ENCODE measurements around the gene SLC5A6. TPM values are rescaled to one million over a fixed set of nuclear protein-coding genes. Genes with fewer than 3 reads are reported as not detected.

The SLC5A6 gene
- polyA plus RNA-seq, 1 donor from 2014 or later, result 64.3 TPM

DNA sequence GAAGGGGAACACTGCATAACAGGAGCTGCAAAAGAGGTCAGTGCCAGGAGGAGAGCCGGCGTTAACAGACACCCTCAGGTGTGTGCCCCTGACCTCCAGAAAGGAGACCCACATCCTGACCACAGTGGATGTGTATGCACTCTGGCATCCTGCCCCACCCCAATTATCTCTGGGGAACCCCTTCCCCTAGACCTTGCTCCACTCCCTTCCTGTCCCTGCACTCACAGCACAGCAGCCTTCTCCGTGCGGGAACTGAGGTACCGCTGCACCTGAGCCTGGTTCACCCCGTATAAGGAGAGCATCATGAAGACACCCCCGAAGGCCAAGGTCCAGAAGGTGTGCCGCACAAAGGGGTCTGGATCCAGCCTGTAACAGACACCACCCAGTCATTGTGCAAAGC lies 7.5 kb downstream of the SLC5A6 start:
- H3K79me2 ChIP-seq (replicated peaks; ENCODE audit: insufficient read depth, low read length), result no peaks in the 10 kb centered on the region
- TF ChIP-seq RAD21 (conservative IDR thresholded peaks at IDR 0.05) (no peak), MXI1 (conservative IDR thresholded peaks at IDR 0.05; ENCODE audit: poor library complexity, severe bottlenecking) (no peak), POLR2AphosphoS5 (IDR thresholded peaks at IDR 0.05) (no peak)
- H3K36me3 ChIP-seq (ENCODE audit: insufficient read depth, low read length), result peaks cover 3% of the 10 kb centered on the region
- H3K4me2 ChIP-seq (ENCODE audit: low read length), result no peak overlapping the region
- no peak overlapping the region for H2AFZ ChIP-seq (ENCODE audit: low read depth, low read length)
- no peak overlapping the region for H3K27ac ChIP-seq (ENCODE audit: low read length)
- H3K9me3 ChIP-seq (ENCODE audit: low read length), result no peaks in the 10 kb centered on the region
- no peaks in the 10 kb centered on the region for H3K27me3 ChIP-seq (ENCODE audit: insufficient read depth, low read depth, low read length)
- no peaks in the 10 kb centered on the region for H4K20me1 ChIP-seq (ENCODE audit: insufficient read depth)
- no peak overlapping the region for H3K9ac ChIP-seq (ENCODE audit: low read length)
- no peaks in the 10 kb centered on the region for H3K9me2 ChIP-seq (ENCODE audit: insufficient read depth, low read length)
- H3K4me3 ChIP-seq (ENCODE audit: low read length), result no peak overlapping the region
- no peaks in the 10 kb centered on the region for H3F3A ChIP-seq (ENCODE audit: insufficient read depth, low read length, poor library complexity, severe bottlenecking)

DNA sequence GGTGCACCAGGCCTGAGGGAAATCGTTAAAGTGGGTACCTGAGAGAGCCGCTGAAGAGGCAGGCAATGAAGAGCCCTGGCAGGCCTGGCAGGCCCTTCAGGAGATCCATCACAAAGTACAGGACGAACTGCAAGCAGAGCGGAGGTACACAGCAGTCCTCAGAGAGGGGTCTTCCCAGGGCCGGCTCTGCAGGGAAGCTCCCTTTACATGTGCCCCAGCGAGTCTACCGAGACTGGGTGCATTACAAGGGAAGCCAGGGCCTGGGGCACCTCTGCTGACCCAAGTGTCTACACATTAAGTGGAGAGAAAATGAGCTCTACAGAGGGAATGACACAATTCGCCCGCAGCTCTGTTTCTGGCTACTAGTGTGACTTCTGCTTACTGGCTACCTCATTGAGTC lies 8.3 kb downstream of the SLC5A6 start:
- TF ChIP-seq, protein P1, sequence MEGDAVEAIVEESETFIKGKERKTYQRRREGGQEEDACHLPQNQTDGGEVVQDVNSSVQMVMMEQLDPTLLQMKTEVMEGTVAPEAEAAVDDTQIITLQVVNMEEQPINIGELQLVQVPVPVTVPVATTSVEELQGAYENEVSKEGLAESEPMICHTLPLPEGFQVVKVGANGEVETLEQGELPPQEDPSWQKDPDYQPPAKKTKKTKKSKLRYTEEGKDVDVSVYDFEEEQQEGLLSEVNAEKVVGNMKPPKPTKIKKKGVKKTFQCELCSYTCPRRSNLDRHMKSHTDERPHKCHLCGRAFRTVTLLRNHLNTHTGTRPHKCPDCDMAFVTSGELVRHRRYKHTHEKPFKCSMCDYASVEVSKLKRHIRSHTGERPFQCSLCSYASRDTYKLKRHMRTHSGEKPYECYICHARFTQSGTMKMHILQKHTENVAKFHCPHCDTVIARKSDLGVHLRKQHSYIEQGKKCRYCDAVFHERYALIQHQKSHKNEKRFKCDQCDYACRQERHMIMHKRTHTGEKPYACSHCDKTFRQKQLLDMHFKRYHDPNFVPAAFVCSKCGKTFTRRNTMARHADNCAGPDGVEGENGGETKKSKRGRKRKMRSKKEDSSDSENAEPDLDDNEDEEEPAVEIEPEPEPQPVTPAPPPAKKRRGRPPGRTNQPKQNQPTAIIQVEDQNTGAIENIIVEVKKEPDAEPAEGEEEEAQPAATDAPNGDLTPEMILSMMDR (IDR thresholded peaks at IDR 0.05; ENCODE audit: poor library complexity, severe bottlenecking), result no peak
- no peak for TF ChIP-seq MXI1 (conservative IDR thresholded peaks at IDR 0.05; ENCODE audit: poor library complexity, severe bottlenecking)
- TF ChIP-seq EZH2 (IDR thresholded peaks at IDR 0.05; ENCODE audit: borderline replicate concordance, insufficient read depth, low read length, poor library complexity, severe bottlenecking), result no peak
- no peak for TF ChIP-seq SMC3 (conservative IDR thresholded peaks at IDR 0.05; ENCODE audit: poor library complexity)
- TF ChIP-seq EP300 (conservative IDR thresholded peaks at IDR 0.05; ENCODE audit: poor library complexity, severe bottlenecking), result no peak
- TF ChIP-seq RAD21 (conservative IDR thresholded peaks at IDR 0.05), result no peak
- TF ChIP-seq, protein P2, sequence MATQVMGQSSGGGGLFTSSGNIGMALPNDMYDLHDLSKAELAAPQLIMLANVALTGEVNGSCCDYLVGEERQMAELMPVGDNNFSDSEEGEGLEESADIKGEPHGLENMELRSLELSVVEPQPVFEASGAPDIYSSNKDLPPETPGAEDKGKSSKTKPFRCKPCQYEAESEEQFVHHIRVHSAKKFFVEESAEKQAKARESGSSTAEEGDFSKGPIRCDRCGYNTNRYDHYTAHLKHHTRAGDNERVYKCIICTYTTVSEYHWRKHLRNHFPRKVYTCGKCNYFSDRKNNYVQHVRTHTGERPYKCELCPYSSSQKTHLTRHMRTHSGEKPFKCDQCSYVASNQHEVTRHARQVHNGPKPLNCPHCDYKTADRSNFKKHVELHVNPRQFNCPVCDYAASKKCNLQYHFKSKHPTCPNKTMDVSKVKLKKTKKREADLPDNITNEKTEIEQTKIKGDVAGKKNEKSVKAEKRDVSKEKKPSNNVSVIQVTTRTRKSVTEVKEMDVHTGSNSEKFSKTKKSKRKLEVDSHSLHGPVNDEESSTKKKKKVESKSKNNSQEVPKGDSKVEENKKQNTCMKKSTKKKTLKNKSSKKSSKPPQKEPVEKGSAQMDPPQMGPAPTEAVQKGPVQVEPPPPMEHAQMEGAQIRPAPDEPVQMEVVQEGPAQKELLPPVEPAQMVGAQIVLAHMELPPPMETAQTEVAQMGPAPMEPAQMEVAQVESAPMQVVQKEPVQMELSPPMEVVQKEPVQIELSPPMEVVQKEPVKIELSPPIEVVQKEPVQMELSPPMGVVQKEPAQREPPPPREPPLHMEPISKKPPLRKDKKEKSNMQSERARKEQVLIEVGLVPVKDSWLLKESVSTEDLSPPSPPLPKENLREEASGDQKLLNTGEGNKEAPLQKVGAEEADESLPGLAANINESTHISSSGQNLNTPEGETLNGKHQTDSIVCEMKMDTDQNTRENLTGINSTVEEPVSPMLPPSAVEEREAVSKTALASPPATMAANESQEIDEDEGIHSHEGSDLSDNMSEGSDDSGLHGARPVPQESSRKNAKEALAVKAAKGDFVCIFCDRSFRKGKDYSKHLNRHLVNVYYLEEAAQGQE (IDR thresholded peaks at IDR 0.05; ENCODE audit: borderline replicate concordance), result no peak
- TF ChIP-seq POLR2AphosphoS5 (IDR thresholded peaks at IDR 0.05), result no peak
- TF ChIP-seq TAF1 (IDR thresholded peaks at IDR 0.05; ENCODE audit: low read depth), result no peak
- H3K4me3 ChIP-seq (ENCODE audit: low read length), result no peak overlapping the region
- H3K9ac ChIP-seq (ENCODE audit: low read length), result no peak overlapping the region
- H2AFZ ChIP-seq (ENCODE audit: low read depth, low read length), result no peak overlapping the region
- no peaks in the 10 kb centered on the region for H3K27me3 ChIP-seq (ENCODE audit: insufficient read depth, low read depth, low read length)
- no peaks in the 10 kb centered on the region for H3K9me3 ChIP-seq (ENCODE audit: low read length)
- H3K79me2 ChIP-seq (replicated peaks; ENCODE audit: insufficient read depth, low read length), result no peaks in the 10 kb centered on the region
- no peaks in the 10 kb centered on the region for H4K20me1 ChIP-seq (ENCODE audit: insufficient read depth)
- no peak overlapping the region for H3K4me2 ChIP-seq (ENCODE audit: low read length)
- H3K27ac ChIP-seq (ENCODE audit: low read length), result no peak overlapping the region
- peaks cover 3% of the 10 kb centered on the region for H3K36me3 ChIP-seq (ENCODE audit: insufficient read depth, low read length)
- H3F3A ChIP-seq (ENCODE audit: insufficient read depth, low read length, poor library complexity, severe bottlenecking), result no peaks in the 10 kb centered on the region
- H3K9me2 ChIP-seq (ENCODE audit: insufficient read depth, low read length), result no peaks in the 10 kb centered on the region

DNA sequence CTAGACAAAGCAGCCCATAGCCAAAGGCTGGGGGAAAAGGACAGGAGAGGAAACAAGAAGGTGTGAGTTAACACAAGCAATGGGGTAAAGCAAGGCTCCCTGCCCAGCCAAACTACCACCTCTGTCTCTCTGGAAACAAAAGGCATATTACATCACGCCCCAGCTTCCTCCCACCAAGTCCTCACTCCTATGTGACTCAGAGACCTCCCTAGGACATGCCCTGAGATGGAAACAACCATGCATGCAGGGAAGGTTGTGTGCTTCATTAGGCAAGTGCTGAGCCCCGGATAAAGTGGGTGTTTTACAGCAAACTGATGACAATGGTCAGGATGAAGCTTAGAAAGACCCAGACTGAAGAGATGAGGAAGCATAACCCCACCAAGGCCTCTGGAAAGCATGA lies 9.2 kb downstream of the SLC5A6 start:
- no peaks in the 10 kb centered on the region for H3K79me2 ChIP-seq (replicated peaks; ENCODE audit: insufficient read depth, low read length)
- TF ChIP-seq RAD21 (conservative IDR thresholded peaks at IDR 0.05) (no peak), MXI1 (conservative IDR thresholded peaks at IDR 0.05; ENCODE audit: poor library complexity, severe bottlenecking) (no peak), EP300 (conservative IDR thresholded peaks at IDR 0.05; ENCODE audit: poor library complexity, severe bottlenecking) (no peak), SMC3 (conservative IDR thresholded peaks at IDR 0.05; ENCODE audit: poor library complexity) (no peak), TAF1 (IDR thresholded peaks at IDR 0.05; ENCODE audit: low read depth) (no peak), EZH2 (IDR thresholded peaks at IDR 0.05; ENCODE audit: borderline replicate concordance, insufficient read depth, low read length, poor library complexity, severe bottlenecking) (no peak), POLR2AphosphoS5 (IDR thresholded peaks at IDR 0.05) (no peak)
- TF ChIP-seq, protein P2 (IDR thresholded peaks at IDR 0.05; ENCODE audit: borderline replicate concordance), result no peak
- TF ChIP-seq, protein P1 (IDR thresholded peaks at IDR 0.05; ENCODE audit: poor library complexity, severe bottlenecking), result no peak
- no peaks in the 10 kb centered on the region for H3F3A ChIP-seq (ENCODE audit: insufficient read depth, low read length, poor library complexity, severe bottlenecking)
- no peak overlapping the region for H3K4me3 ChIP-seq (ENCODE audit: low read length)
- peaks cover 3% of the 10 kb centered on the region for H3K36me3 ChIP-seq (ENCODE audit: insufficient read depth, low read length)
- no peaks in the 10 kb centered on the region for H3K9me2 ChIP-seq (ENCODE audit: insufficient read depth, low read length)
- no peaks in the 10 kb centered on the region for H3K9me3 ChIP-seq (ENCODE audit: low read length)
- no peak overlapping the region for H3K9ac ChIP-seq (ENCODE audit: low read length)
- H4K20me1 ChIP-seq (ENCODE audit: insufficient read depth), result no peaks in the 10 kb centered on the region
- H2AFZ ChIP-seq (ENCODE audit: low read depth, low read length), result no peak overlapping the region
- H3K27me3 ChIP-seq (ENCODE audit: insufficient read depth, low read depth, low read length), result no peaks in the 10 kb centered on the region
- no peak overlapping the region for H3K4me2 ChIP-seq (ENCODE audit: low read length)
- H3K27ac ChIP-seq (ENCODE audit: low read length), result no peak overlapping the region
